GM06990 (cell line): Measurements from ENCODE around the gene PLA2G1B.
"Not testable (repeated sequence)": the region's sequence is repeated elsewhere in the genome, so short reads cannot be mapped to it uniquely, and the experiment has no call there.

Experiments
- DNase-seq: peaks from one replicate; pipeline ENCODE4 v3.0.0-alpha.2; 2011; ENCODE audit not compliant: insufficient read length; ENCODE audit errors: extremely low read depth
- H3K27me3 ChIP-seq: replicated peaks from 2 replicates; pipeline ENCODE4 v1.6.0; 2011; ENCODE audit warnings: low read length; ENCODE audit not compliant: control insufficient read depth, insufficient read depth
- H3K36me3 ChIP-seq: 2 replicates; pipeline ENCODE4 v1.5.1; 2011; ENCODE audit warnings: low read length; ENCODE audit not compliant: control insufficient read depth, insufficient read depth
- H3K4me3 ChIP-seq: replicated peaks from 2 replicates; pipeline ENCODE4 v1.5.1; 2011; ENCODE audit warnings: low read depth, mild to moderate bottlenecking, control low read depth, low read length
- CTCF ChIP-seq: IDR thresholded peaks from 2 replicates; pipeline ENCODE4 v1.5.1; 2011; ENCODE audit warnings: low read length, control low read depth, mild to moderate bottlenecking, inconsistent platforms; ENCODE audit not compliant: insufficient read depth, poor library complexity, severe bottlenecking

PLA2G1B gene

DNA sequence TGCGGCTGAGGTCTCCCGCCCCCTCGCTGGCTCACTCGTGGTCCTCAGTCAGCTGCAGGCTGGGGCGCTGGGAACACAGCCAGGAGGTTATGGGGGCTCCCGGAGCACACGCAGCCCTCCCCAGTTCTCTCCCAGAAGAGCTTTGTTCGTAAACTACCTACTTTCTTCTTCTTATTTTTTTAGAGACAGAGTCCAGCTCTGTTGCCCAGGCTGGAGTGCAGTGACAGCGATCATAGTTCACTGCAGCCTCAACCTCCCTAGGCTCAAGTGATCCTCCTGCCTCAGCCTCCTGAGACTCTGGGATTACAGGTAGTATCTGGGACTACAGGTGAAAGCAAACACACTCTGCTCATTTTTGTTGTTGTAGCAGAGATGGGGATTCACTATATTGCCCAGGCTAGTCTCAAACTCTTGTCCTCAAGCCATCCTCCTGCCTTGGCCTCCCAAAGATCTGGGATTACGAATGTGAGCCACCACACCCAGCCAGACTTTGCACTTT lies 15.5 kb upstream of the PLA2G1B start:
- no peak for TF ChIP-seq CTCF
- Histone ChIP-seq H3K4me3 (no peak overlapping the region), H3K36me3 (no peaks in the 10 kb centered on the region), H3K27me3 (no peaks in the 10 kb centered on the region; the same call in 1 of the 2 replicates)
- DNase-seq, result no peak

DNA sequence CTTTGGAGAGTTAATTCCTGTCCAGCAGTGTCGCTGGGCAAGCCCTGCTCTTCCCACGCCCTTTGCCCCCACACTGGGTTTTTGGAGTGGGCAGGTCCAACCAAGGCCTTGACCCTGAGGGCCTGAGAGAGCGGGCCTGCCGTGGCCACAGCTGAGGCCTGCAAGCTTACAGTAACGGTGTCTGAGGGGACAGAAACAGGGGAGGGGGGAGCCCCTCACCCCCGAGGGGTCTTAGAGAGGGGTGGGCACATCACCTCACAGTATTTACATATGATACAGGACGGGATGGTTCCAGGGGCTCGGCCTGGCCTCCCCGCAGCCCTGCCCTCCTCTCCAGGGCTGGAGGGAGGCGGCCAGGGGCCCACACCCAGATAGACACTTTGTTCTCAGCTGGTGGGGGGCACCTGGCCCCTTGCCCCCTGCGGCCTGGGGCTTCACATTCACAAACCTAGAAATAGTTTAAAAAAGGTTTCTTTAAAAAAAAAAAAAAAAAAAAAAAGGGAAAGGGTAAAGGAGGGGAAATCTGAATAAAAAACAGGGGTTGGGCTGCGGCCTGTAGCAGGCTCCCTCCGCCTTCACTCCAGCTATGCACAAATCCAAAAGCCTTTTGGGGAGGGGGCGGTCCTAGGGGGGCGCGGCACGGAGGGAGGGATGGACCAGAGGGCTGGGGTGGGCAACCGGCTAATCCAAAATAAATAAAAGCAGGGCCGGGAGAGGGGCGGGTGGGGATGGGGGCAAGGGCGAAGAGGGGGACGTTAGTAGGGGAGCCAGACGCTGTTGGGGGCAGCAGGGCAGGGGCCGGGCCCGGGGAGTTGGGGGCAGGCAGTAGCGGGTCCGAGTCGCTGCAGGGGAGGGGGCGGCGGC lies 14.8 kb upstream of the PLA2G1B start:
- DNase-seq, result no peak
- Histone ChIP-seq H3K36me3 (no peaks in the 10 kb centered on the region), H3K4me3 (no peak overlapping the region), H3K27me3 (no peaks in the 10 kb centered on the region; the same call in 1 of the 2 replicates)
- no peak for TF ChIP-seq CTCF

GRCh38 chr12:120339256-120339655 lies 11.7 kb upstream of the PLA2G1B start:
- DNase-seq, result no peak
- no peak overlapping the region for H3K4me3 ChIP-seq
- H3K27me3 ChIP-seq, result no peaks in the 10 kb centered on the region
- no peaks in the 10 kb centered on the region for H3K36me3 ChIP-seq
- no peak for TF ChIP-seq CTCF

GRCh38 chr12:120337730-120338129 lies 10.2 kb upstream of the PLA2G1B start:
- TF ChIP-seq CTCF, result no peak
- no peak overlapping the region for H3K4me3 ChIP-seq
- no peaks in the 10 kb centered on the region for H3K36me3 ChIP-seq
- H3K27me3 ChIP-seq, result no peaks in the 10 kb centered on the region
- no peak for DNase-seq

DNA sequence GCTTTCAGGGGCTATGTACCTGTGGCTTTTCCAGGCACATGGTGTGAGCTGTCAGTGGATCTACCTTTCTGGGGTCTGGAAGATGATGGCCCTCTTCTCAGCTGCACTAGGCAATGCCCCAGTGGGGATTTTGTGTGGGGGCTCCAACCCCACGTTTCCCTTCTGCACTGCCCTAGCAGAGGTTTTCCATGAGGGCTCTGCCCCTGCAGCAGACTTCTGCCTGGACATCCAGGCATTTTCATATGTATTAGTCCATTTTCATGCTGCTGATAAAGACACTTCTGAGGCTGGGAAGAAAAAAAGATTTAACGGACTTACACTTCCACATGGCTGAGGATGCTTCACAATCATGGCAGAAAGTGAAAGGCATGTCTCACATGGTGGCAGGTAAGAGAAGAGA lies 8.8 kb upstream of the PLA2G1B start:
- H3K4me3 ChIP-seq, DNase-seq, H3K27me3 ChIP-seq, H3K36me3 ChIP-seq: not testable (repeated sequence)

DNA sequence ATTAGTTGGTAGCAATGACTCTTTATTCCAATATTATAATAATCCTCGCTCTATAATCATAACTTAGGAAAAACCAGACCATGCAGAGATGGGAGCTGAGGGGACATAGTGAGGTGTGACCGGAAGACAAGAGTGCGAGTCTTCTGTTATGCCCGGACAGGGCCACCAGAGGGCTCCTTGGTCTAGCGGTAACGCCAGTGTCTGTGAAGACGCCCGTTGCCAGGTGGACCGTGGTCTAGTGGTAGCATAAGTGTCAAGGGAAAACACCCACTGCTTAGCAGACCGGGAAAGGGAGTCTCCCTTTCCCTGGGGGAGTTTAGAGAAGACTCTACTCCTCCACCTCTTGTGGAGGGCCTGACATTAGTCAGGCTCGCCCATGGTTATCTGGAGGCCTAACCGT lies 7.9 kb upstream of the PLA2G1B start:
- not testable (repeated sequence) for H3K27me3 ChIP-seq, H3K4me3 ChIP-seq, H3K36me3 ChIP-seq
- TF ChIP-seq CTCF, result peak; percentile 68
- peak; percentile 19 for DNase-seq
